Measurements from ENCODE around the gene TCTN2. TPM values are rescaled to one million over a fixed set of nuclear protein-coding genes. Genes with fewer than 3 reads are reported as not detected.
A peak's percentile ranks its signal among the peaks of the same experiment; 100 is the strongest.

The TCTN2 gene
- total RNA-seq, 1 experiment from 2014 or later, result 7.3 TPM

- Mint-ChIP-seq H3K27ac (ENCODE audit: unreplicated experiment) (peak overlapping the region; percentile 39), H3K36me3 (ENCODE audit: insufficient read depth, unreplicated experiment) (peaks cover 6% of the 10 kb centered on the region), H3K4me3 (ENCODE audit: unreplicated experiment) (no peak overlapping the region), H3K4me1 (ENCODE audit: low read depth, unreplicated experiment) (no peaks in the 10 kb centered on the region), H3K9me3 (ENCODE audit: unreplicated experiment) (no peaks in the 10 kb centered on the region), H3K27me3 (ENCODE audit: insufficient read depth, unreplicated experiment) (no peaks in the 10 kb centered on the region)
- H3K36me3 ChIP-seq (ENCODE audit: control insufficient read depth, insufficient read depth, low read length), result no peaks in the 10 kb centered on the region
- no peak for DNase-seq
- no TSS peak for BruUV-seq (replicated peaks)
- H3K9me3 ChIP-seq, result no peaks in the 10 kb centered on the region
- H3K4me3 ChIP-seq (ENCODE audit: low read depth, low read length), result no peak overlapping the region
- CTCF ChIA-PET, result no interaction called here
- no peaks in the 10 kb centered on the region for H3K4me1 ChIP-seq
- intact Hi-C loops (cut with micrococcal nuclease; ENCODE audit: unreplicated experiment), result no loop called here
- H3K27me3 ChIP-seq (replicated peaks; ENCODE audit: control insufficient read depth, insufficient read depth, low read length), result no peaks in the 10 kb centered on the region
- POLR2A ChIA-PET, result no interaction called here
- TF ChIP-seq CTCF (IDR thresholded peaks at IDR 0.05; ENCODE audit: insufficient read depth in 1 of 2, low read depth in 1 of 2, low read length in 1 of 2, severe bottlenecking in 1 of 2, unreplicated experiment in 1 of 2), result no peak
These were observed 15.8 kb downstream of the TCTN2 start for GRCh38 chr12:123686636-123687190.

GRCh38 chr12:123690191-123690840 is 19.4 kb downstream of the TCTN2 start:
- H3K27ac Mint-ChIP-seq (ENCODE audit: unreplicated experiment), result no peak overlapping the region
- no peak for DNase-seq
- no peaks in the 10 kb centered on the region for H3K9me3 ChIP-seq
- no peak for TF ChIP-seq CTCF (IDR thresholded peaks at IDR 0.05; ENCODE audit: insufficient read depth in 1 of 2, low read depth in 1 of 2, low read length in 1 of 2, severe bottlenecking in 1 of 2, unreplicated experiment in 1 of 2)
- ChIA-PET CTCF (no interaction called here), POLR2A (no interaction called here)
- no TSS peak for BruUV-seq (replicated peaks)
- H3K36me3 Mint-ChIP-seq (ENCODE audit: insufficient read depth, unreplicated experiment), result no peaks in the 10 kb centered on the region
- H3K9me3 Mint-ChIP-seq (ENCODE audit: unreplicated experiment), result no peaks in the 10 kb centered on the region
- H3K4me1 ChIP-seq, result no peaks in the 10 kb centered on the region
- no peaks in the 10 kb centered on the region for H3K27me3 ChIP-seq (replicated peaks; ENCODE audit: control insufficient read depth, insufficient read depth, low read length)
- no peaks in the 10 kb centered on the region for H3K4me1 Mint-ChIP-seq (ENCODE audit: low read depth, unreplicated experiment)
- H3K36me3 ChIP-seq (ENCODE audit: control insufficient read depth, insufficient read depth, low read length), result no peaks in the 10 kb centered on the region
- H3K4me3 Mint-ChIP-seq (ENCODE audit: unreplicated experiment), result no peak overlapping the region
- intact Hi-C loops (cut with micrococcal nuclease; ENCODE audit: unreplicated experiment), result no loop called here
- H3K4me3 ChIP-seq (ENCODE audit: low read depth, low read length), result no peak overlapping the region
- no peaks in the 10 kb centered on the region for H3K27me3 Mint-ChIP-seq (ENCODE audit: insufficient read depth, unreplicated experiment)

GRCh38 chr12:123696207-123696606 is 25.3 kb downstream of the TCTN2 start:
- no peak for TF ChIP-seq CTCF (IDR thresholded peaks at IDR 0.05; ENCODE audit: insufficient read depth in 1 of 2, low read depth in 1 of 2, low read length in 1 of 2, severe bottlenecking in 1 of 2, unreplicated experiment in 1 of 2)
- H3K9me3 Mint-ChIP-seq (ENCODE audit: unreplicated experiment), result no peaks in the 10 kb centered on the region
- no peak for DNase-seq
- Histone ChIP-seq H3K36me3 (ENCODE audit: control insufficient read depth, insufficient read depth, low read length) (no peaks in the 10 kb centered on the region), H3K27me3 (replicated peaks; ENCODE audit: control insufficient read depth, insufficient read depth, low read length) (no peaks in the 10 kb centered on the region), H3K9me3 (no peaks in the 10 kb centered on the region), H3K4me1 (no peaks in the 10 kb centered on the region), H3K4me3 (ENCODE audit: low read depth, low read length) (no peak overlapping the region)
- no peak overlapping the region for H3K27ac Mint-ChIP-seq (ENCODE audit: unreplicated experiment)
- H3K4me1 Mint-ChIP-seq (ENCODE audit: low read depth, unreplicated experiment), result no peaks in the 10 kb centered on the region
- intact Hi-C loops (cut with micrococcal nuclease; ENCODE audit: unreplicated experiment), result no loop called here
- BruUV-seq (replicated peaks), result no TSS peak
- H3K27me3 Mint-ChIP-seq (ENCODE audit: insufficient read depth, unreplicated experiment), result no peaks in the 10 kb centered on the region
- CTCF ChIA-PET, result no interaction called here
- no peak overlapping the region for H3K4me3 Mint-ChIP-seq (ENCODE audit: unreplicated experiment)
- no peaks in the 10 kb centered on the region for H3K36me3 Mint-ChIP-seq (ENCODE audit: insufficient read depth, unreplicated experiment)
- POLR2A ChIA-PET, result no interaction called here
